COLO668 (cell line): ENCODE results near the gene CFAP298.

Experiments
- DNase-seq: peaks from one replicate; lab custom pipeline; 2025; ENCODE audit not compliant: unreplicated experiment; lab: John Stamatoyannopoulos, UW

CFAP298 gene

DNA sequence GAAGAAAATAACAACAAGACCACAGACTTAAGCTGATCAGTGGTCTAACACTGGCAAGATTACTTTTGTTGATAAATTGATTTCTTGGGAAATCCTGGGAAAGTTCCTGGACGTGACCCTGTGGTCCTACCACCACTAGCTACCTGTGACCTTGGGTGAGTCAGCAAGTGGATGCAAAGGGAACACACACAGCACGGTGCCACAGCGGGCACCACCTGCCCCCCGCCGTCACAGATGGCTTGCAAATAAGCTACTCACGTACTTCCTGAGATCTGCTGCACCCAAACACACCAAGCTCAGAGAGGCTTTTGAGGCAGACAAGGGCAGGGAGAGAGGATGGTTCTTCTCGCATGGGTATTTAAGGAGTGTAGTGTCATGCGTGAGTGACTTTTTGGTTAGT lies 12.7 kb downstream of the CFAP298 start:
- no peak for DNase-seq

- no peak for DNase-seq
Observed at GRCh38 chr21:32599091-32599490, 13.1 kb downstream of the CFAP298 start.

DNA sequence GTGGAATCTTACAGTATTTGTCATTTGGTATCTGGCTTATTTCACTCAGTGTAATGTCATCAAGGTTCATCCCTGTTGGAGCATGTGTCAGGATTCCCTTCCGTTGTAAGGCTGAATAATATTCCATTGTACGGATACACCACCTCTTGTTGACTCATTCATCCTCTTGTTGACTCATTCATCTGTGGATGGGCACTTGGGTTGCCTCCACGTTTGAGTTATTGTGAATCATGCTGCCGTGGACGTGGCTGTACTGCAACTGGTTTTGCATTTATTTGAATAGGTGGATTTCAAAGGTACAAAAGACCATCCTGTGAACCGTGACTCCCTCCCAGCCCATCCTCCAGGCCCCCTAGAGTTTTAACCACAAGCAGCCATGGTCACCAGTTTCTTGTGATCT lies 15.0 kb downstream of the CFAP298 start:
- DNase-seq: peak; percentile 25

DNA sequence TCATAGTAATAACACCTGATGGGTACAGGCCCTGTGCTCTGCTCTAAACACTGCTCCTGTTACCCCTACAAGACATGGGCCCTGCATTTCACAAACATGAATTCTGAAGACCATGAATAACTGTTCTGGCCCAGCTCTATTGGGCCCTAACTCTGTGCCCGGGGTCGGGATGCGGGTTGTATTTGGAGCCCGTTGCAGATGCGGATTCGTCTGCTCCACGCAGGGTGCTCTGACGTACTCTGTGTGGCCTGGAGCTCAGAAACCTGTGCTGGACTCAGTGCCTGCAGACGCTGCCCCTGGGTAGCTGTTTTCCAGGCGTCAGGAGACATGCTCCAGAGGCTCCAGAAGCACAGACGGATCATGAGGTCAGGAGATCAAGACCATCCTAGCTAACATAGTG lies 16.7 kb downstream of the CFAP298 start:
- DNase-seq: no peak

- DNase-seq: no peak
Observed at GRCh38 chr21:32593690-32594089, 18.5 kb downstream of the CFAP298 start.

DNA sequence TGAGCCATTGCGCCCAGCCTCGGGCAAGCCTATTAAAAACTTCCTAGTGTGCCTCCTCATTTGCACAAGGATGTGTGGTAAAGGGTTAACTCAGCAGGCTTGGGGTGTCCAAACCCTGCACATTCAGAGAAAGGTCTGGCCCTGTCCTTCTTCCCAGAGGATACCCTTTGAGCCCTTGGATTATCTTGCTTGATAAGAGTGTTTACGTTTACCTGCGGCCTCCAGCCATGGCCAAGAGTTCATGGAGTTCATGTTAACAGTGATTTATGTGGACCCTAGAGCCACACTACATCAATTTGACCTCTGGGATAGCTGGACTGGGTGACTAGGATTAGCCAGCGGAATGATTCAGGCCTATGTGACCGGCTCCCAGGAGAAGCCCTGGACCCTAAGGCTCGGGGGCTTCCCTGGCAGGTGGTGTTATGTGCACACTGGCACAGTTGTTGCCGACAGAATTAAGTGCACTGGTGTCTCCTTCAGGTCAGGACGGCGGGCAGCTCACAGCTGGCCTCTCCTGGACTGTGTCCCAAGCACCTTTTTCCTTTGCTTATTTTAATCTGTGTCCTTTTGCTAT lies 19.2 kb downstream of the CFAP298 start:
- no peak for DNase-seq

DNA sequence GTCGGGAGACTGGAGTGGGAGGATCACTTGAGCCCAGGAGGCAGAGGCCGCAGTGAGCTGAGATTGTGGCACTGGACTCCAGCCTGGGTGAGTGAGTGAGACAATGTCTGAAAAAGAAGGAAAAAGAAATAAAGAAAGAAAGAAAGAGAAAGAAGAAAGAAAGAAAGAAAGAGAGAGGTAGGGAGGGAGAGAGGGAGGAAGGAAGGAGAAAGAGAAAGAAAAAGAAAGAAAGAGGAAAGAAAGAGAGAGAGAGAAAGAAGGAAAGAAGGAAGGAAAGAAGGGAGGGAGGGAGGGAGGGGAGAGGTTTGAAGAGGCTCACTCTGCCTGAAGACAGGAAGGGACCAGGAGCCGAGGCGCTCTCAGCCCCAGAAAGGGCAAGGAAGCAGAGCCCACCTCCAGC lies 22.0 kb downstream of the CFAP298 start:
- DNase-seq: no peak

DNA sequence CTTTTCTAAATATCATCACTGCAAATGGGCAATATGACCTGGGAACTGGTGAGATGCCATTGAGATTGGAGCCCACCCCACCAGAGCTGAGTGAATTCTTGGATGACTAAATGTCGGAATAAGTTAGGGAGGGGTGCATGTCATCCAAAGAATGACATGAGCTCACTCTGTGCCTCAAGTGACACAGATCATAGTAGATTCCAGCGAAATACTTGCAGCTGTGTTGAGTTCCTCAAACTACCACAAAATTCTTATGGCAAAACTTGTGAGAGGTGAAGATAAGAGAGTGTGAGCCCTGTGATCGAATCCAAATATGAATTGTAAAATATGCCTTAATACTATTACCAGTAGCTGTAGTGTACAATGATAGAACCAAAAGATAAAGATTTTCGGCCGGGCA lies 24.5 kb downstream of the CFAP298 start:
- no peak for DNase-seq

DNA sequence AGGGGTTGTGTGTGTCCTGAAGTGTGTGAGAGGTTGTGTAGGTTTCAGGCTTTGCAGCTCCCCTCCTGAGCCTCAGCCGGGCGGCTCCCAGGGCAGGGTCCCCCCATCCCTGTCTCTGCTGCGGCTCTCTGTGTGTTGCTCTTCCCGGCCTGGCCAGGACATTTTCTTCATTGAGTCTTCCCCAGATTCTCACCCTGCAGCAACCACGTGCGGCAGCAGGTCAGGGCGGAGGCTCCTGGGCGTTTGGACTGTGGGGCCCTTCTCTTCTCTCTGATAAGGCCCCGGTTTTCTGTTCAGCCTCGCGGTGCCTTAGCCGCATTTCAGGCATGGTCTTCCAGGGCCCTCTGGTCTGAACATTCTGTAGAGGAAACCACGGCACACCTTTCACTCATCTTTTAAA lies 25.1 kb downstream of the CFAP298 start:
- no peak for DNase-seq

- no peak for DNase-seq
Observed at GRCh38 chr21:32585970-32586369, 26.2 kb downstream of the CFAP298 start.

GRCh38 chr21:32585042-32585710 lies 27.0 kb downstream of the CFAP298 start, which contains the start of gene TCP10L:
Gene TCP10L, minus strand, starts transcription at chr21:32585523. Its CDS starts 1,219 bp downstream, at chr21:32584304.
- DNase-seq: no peak

DNA sequence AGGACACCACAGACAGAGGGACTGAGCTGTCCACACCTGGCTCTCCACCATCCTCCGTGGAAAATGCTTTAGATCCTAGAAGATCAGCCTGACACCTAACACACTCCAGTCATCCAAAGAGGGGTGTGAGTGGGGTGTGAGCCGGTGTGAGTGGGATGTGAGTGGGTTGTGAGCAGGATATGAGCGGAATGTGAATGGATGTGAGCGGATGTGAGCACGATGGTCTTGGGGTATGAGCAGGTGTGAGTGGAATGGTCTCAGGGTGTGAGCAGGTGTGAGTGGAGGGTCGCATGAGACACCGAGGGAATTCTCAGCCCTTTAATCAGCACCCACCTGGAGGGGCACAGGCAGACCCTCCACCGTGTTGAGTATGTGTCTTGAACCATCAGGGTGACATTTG lies 27.7 kb downstream of the CFAP298 start:
- DNase-seq: no peak

- DNase-seq: no peak
Observed at GRCh38 chr21:32581732-32582131, 30.4 kb downstream of the CFAP298 start.

DNA sequence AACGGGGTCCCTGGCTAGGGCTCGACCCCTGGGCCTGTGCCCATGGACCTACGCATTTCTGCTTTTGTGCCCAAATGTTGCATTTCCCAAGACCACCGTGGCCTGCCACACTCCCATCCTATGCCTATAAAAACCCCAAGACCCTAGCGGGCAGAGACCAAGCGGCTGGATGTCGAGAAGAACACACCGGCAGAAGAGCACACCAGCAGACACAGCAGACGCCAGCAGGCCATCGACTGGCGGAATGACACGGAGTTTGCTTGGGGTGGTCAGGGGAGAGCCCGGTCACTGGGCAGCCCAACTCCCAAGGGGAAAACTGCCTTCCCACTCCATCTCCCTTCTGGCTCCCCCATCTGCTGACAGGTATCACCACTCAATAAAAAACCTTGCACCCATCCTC lies 31.2 kb downstream of the CFAP298 start:
- DNase-seq: no peak

DNA sequence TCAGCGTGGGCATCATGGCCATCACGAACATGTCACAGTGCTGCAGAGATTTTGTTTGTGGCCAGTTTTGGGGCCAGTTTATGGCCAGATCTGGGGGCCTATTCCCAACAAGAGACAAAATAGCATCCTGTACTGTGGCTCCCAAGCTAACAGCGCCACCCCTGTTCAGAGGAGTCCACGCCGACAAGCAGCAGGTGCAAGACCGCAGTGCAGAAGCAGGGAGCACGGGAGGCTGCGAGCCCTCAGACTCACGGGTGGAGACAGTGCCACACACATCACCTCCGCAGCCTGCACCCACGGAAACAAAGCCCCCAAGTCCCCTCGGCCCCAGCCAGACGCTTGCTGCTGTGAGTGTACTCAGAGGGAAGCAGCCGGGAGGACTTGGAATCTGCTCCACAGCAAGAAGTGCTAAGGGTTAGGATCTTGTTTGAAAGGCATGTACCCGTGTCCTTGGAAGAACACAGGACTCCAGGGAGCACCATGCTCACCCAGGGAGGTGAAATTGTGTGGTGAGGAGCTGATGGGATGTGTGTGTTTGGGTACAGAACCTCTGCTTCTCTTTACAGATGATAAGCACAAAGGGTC lies 34.0 kb downstream of the CFAP298 start:
- DNase-seq: no peak

DNA sequence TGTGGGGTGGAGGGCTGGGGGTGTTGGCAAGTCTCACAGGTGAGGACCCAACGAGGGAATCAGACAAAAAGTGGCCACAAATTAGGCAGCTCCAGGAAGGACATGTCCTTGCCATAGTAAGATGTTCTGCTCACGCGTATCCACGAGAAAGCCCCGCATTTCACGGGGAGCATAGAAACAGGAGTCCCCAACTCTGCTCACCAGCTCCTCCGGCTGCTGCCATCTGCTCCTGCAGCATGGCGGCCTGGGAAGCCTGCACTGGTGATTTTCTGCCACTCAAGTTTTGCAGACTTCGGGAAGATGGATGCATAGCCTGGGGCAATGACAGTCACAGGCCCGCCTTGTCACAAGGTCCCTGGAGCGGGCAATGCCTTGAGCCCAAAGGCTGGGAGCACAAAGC lies 36.2 kb downstream of the CFAP298 start:
- no peak for DNase-seq

DNA sequence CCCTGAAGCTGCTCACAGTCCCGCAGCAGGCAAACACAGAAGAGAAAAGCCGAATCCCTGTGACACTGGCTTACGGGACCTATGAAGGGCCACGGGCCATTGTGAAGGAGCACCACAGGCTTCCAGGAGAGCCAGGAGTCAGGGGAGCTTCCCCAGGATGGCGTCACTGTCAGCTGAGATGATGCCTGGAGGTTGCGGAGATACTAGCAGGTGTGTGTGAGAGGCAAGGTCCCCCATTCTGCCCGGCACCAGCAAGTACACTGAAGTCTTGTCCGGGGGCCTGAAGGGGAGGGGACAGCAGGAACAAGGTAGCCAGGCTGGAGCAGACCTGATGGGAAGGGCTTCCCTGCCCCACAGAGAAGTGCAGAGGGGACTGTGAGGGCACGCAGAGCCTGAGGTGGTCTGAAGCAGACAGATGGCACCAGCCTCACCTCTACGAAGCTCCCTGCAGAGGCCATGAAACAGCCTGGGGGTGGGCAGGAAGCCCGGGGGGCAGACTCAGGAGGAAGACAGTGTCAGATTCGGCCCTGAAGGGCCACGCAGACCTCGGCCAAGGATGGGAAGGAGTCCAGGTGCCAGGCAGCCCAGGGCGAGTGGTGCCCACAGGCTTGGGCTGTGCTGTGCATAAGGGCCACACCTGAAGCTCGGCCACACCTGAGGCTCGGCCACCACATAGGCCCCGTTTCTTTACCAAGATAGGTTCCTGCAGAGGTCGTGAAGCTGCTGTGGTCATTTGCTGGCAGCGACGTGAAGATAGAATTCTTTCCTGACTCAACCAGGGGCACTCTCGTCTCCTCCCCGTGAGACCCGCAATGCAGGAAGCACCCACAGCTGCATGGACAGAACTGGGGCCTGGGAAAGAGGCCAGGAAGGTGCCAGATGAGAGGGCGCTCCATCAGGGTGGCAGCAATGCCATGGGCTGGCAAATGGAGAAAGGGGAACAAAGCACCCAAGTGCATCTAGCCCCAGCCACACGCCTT lies 36.9 kb downstream of the CFAP298 start:
- no peak for DNase-seq

GRCh38 chr21:32572574-32573420 lies 39.4 kb downstream of the CFAP298 start:
- DNase-seq: peak; percentile 76

DNA sequence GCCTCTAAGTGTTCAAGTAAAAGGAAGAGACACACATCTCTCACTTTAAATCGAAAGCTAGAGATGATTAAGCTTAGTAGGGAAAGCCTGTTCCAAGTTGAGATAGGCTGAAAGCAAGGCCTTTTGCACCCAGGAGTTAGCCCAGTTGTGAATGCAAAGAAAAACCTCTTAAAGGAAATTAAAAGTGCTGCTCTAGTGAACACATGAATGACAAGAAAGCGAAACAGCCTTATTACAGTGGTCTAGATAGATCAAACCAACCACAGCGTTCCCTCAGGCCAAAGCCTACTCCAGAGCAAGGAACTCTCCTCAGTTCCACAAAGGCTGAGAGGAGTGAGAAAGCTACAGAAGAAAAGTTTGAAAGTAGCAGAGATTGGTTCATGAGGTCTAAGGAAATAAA lies 41.7 kb downstream of the CFAP298 start:
- DNase-seq: no peak
